MM.1S (cell line): ENCODE results near the gene LGALS12.

Experiments
- EZH2 ChIP-seq: fragments of 300-600 bp; sonication (generic); optimal IDR thresholded peaks from 2 replicates; pipeline ENCODE3; 2017; ENCODE audit warnings: low read depth, mild to moderate bottlenecking, antibody characterized with exemption, low read length, mixed read lengths
- TF ChIP-seq, protein P1 (sequence below): fragments of 300-600 bp; sonication (generic); IDR thresholded peaks from 2 replicates; pipeline ENCODE4 v1.5.1; 2016; ENCODE audit warnings: antibody characterized with exemption, low read length, mixed read lengths

DNA sequence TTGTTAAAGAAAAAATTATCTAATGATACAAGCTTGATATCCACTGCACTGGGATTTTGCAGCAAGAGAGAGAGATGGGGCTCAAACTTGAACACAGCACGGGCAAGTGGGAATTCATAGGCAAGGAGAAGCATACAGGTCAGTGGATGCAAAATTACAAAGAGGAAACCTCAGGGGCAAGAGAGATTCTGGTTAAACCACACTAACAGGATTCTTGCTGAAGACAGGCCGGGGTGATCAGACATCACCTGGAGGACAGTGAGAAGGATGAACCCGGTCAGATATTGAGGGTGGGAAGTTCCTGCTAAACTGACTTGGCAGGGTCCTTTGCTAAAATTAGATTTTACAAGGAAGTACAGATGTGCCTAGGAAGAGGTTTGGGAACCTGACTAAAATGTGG lies 28.2 kb downstream of the LGALS12 start:
- TF ChIP-seq, protein P1, sequence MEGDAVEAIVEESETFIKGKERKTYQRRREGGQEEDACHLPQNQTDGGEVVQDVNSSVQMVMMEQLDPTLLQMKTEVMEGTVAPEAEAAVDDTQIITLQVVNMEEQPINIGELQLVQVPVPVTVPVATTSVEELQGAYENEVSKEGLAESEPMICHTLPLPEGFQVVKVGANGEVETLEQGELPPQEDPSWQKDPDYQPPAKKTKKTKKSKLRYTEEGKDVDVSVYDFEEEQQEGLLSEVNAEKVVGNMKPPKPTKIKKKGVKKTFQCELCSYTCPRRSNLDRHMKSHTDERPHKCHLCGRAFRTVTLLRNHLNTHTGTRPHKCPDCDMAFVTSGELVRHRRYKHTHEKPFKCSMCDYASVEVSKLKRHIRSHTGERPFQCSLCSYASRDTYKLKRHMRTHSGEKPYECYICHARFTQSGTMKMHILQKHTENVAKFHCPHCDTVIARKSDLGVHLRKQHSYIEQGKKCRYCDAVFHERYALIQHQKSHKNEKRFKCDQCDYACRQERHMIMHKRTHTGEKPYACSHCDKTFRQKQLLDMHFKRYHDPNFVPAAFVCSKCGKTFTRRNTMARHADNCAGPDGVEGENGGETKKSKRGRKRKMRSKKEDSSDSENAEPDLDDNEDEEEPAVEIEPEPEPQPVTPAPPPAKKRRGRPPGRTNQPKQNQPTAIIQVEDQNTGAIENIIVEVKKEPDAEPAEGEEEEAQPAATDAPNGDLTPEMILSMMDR = no peak
- TF ChIP-seq EZH2 = no peak
